Measurements from ENCODE around the gene SPATA2L.

Gene SPATA2L

DNA sequence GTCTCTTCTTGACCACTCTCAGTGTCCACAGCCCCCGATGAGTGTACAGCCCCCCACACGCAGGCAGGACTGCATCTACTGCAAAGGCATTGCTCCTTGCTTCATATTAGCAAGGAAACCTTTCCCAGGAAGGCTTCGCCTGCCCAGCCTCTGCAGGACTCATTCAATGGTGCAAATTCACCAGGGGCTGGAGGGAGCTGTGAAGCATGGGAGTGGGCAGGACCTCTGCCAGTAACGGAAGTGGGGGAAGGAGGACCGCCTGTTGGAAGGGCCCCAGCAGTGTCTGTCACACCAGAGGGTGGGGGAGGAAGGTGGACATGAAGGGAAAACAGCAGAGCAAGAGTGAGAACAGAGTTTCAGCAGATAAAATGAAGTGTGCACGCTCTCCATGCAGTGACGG is 41.4 kb downstream of the SPATA2L start:
- no peak for DNase-seq (ENCODE audit: extremely low spot score)
- ChIA-PET POLR2A (no interaction called here), CTCF (interaction anchor here (2.2 kb wide), 1 partner anchor 8 kb away, joined by 8 read pairs; no protein-coding TSS in a partner anchor)
- TF ChIP-seq, protein P1, sequence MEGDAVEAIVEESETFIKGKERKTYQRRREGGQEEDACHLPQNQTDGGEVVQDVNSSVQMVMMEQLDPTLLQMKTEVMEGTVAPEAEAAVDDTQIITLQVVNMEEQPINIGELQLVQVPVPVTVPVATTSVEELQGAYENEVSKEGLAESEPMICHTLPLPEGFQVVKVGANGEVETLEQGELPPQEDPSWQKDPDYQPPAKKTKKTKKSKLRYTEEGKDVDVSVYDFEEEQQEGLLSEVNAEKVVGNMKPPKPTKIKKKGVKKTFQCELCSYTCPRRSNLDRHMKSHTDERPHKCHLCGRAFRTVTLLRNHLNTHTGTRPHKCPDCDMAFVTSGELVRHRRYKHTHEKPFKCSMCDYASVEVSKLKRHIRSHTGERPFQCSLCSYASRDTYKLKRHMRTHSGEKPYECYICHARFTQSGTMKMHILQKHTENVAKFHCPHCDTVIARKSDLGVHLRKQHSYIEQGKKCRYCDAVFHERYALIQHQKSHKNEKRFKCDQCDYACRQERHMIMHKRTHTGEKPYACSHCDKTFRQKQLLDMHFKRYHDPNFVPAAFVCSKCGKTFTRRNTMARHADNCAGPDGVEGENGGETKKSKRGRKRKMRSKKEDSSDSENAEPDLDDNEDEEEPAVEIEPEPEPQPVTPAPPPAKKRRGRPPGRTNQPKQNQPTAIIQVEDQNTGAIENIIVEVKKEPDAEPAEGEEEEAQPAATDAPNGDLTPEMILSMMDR (IDR thresholded peaks at IDR 0.05; ENCODE audit: control extremely low read depth, extremely low read depth, low read depth, missing control alignments): no peak

DNA sequence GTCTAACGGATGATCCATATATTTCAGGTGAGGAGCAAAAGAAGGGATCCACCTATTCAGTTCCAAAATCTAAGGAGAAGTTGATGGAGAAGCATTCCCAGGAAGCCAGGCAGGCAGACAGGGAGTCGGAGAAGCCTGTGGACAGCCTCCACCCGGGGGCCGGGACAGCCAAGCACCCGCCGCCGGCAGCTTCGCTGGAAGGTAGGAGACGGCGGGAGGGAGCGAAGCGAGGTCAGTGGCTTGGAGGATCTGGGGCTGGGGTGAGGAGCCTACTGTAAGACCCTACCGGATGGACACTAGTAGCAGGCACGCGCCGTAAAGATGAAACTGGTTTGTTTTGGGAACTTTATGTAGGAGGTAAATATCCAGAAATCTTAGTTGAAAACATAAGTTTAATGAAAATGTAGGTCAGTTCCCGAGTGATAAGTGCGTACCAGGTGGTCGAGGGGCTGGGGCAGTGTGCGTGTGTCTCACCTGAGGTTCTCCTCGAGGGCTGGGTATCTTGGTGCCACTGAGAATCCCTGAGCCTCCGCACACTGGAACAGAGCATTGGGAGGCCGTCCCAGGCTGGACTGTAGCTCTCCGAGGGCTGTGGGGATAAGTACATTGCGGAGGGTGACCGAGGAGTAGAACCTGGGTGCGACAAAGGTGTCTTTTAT is 43.2 kb downstream of the SPATA2L start:
- CTCF ChIA-PET: interaction anchor here (0.8 to 2.2 kb wide), 6 partner anchors 10 to 43 kb away, joined by 3 to 8 read pairs (median 4); partner anchors contain the start of gene SPATA2L
- TF ChIP-seq, protein P1 (IDR thresholded peaks at IDR 0.05; ENCODE audit: control extremely low read depth, extremely low read depth, low read depth, missing control alignments): no peak
- DNase-seq (ENCODE audit: extremely low spot score): no peak
- POLR2A ChIA-PET: interaction anchor here (0.6 kb wide), 1 partner anchor 25 kb away, joined by 4 read pairs; no protein-coding TSS in a partner anchor

DNA sequence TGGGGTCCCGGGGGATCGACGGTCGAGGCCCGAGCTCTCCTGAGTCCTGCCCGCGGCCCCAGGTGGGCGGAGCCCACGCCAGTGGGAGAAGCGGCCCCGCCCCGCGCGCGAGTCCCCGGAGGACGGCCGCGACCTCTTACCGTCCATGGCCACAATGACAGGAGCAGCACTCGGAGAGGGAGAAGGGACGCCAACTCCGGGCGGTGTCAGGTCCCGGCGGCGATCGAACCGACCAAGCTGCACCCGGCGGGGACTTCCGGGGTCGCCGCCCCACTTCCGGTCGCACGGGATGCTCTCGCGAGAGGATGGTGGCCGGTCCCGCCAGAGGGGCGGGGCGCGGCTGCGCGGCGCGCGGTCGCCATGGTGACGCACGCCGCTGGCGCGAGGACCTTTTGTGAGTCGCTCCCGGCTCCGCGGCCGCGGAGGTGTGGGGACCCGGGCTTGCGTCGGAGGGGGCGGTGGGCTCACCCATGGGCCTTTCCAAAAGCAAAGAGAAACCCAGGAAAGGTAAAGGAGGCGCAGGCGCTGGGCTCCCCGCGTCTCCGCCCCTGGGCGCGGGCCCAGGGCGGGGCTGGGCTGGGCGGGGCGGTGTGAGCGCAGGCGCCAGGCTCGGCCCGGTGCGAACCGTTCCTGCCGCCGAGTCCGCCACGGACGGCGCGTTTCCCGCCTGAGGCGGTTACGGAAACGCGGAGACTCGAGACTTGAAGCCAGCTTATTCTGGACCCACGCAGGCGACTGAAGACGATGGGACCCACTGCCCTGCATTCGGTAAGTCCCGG is 43.9 kb downstream of the SPATA2L start, which contains the start of the genes CHMP1A and SPATA33:
Gene CHMP1A, minus strand, starts transcription at position 267 of the 779 bp plus-strand sequence. Its CDS starts 120 bp downstream, at position 147.
Gene SPATA33, plus strand, starts transcription at position 395 of the 779 bp plus-strand sequence. Its CDS starts 76 bp downstream, at position 471.
- peak; percentile 99 for DNase-seq (ENCODE audit: extremely low spot score)
- TF ChIP-seq, protein P1 (IDR thresholded peaks at IDR 0.05; ENCODE audit: control extremely low read depth, extremely low read depth, low read depth, missing control alignments): no peak
- ChIA-PET POLR2A (interaction anchor here (0.6 kb wide), 1 partner anchor 24 kb away, joined by 4 read pairs; no protein-coding TSS in a partner anchor), CTCF (interaction anchor here (0.8 to 2.2 kb wide), 4 partner anchors 13 to 43 kb away, joined by 3 to 8 read pairs (median 4); partner anchors contain the start of gene SPATA2L)

DNA sequence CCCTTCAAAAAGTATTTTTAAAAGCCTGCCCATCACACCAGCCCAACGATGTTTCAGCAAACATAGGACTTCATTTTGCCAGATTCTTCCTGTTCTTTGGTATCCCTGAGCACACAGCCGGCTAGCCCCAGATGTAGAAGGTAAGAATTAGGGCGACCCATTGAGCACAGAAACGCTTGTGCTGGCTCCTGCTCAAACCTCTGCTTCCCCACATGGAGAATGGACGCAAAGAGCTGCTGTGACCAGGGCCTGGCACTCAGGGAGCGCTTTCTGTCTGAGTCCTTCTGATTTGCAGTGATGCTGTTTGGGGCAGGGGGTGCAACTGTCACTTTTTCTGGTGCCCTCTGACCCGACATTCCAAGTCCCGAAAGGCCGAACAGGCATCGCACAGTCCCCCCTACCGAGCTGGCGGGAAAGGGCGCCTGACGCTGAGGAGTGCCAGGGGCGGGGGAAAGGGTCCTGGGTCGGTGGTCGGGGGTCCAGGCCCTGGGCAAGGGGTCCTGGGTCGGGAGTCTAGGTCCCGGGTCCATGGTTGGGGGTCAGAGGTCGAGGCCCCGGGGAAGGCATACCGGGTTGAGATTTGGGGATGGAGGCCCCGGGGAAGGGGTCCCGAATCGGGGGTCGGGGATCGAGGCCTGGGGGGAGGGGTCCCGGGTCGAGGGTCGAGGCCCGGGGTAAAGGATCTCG is 44.9 kb downstream of the SPATA2L start:
- POLR2A ChIA-PET: no interaction called here

DNA sequence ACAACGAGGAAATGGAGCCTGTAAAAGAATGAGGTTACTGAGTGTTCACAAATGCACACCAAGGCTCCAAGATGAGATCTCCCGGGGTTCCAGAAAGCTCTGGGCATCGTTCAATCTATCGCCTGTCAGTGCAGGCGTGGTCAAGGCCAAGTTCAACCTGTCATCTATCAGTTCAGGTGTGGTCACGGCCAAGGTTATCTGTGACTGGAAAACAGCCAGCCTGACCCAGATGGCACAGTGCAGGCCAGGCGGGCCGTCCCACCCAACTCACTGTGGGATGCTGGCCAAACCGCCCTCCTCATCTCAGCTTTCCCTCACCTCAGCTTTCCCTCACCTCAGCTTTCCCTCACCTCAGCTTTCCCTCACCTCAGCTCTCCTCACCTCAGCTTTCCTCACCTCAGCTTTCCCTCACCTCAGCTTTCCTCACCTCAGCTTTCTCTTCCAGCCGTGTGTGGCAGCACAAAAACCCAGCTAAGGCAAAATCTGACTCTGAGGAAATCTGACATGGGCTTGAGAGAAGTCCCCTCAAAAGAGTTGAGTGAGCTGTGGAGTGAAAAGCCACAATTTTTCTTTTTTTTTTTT is 46.4 kb downstream of the SPATA2L start:
- CTCF ChIA-PET: interaction anchor here (3.6 kb wide), 1 partner anchor 14 kb away, joined by 8 read pairs; no protein-coding TSS in a partner anchor
- no peak for DNase-seq (ENCODE audit: extremely low spot score)
- TF ChIP-seq, protein P1 (IDR thresholded peaks at IDR 0.05; ENCODE audit: control extremely low read depth, extremely low read depth, low read depth, missing control alignments): no peak
- POLR2A ChIA-PET: no interaction called here

More for the DNA sequence above, 44.9 kb downstream of the SPATA2L start:
- TF ChIP-seq, protein P1 (IDR thresholded peaks at IDR 0.05; ENCODE audit: control extremely low read depth, extremely low read depth, low read depth, missing control alignments): no peak
- CTCF ChIA-PET: interaction anchor here (1.7 kb wide), 1 partner anchor 15 kb away, joined by 6 read pairs; no protein-coding TSS in a partner anchor
- DNase-seq (ENCODE audit: extremely low spot score): no peak
